Tibial nerve (tissue), 4 donors: Measurements from ENCODE around the gene ITGA11.

ENCODE experiments used
- CTCF ChIP-seq, 5 experiments: fragments of 200-600 bp in 3 of 5; fragments of 450-650 bp in 2 of 5; sonication (generic) in 3 of 5; IDR thresholded peaks; one replicate each; pipeline ENCODE4 v1.5.1; 2016 to 2019; ENCODE audit warnings: antibody characterized with exemption in 5 of 5, mild to moderate bottlenecking in 3 of 5, moderate library complexity in 2 of 5
- EP300 ChIP-seq, 2 donors: sonication (generic); formaldehyde crosslinking; IDR thresholded peaks; one replicate each; pipeline ENCODE4 v1.6.1; 2017; ENCODE audit warnings: antibody characterized with exemption in 2 of 2, mild to moderate bottlenecking in 1 of 2
- POLR2A ChIP-seq, 2 donors: fragments of 450-650 bp; IDR thresholded peaks; one replicate each; pipeline ENCODE4 v1.6.1; 2017; ENCODE audit warnings: antibody characterized with exemption in 2 of 2, mild to moderate bottlenecking in 2 of 2, moderate library complexity in 2 of 2

GRCh38 chr15:68318931-68319909 lies 112.7 kb downstream of the ITGA11 start:
- no peak for TF ChIP-seq CTCF (IDR thresholded peaks at IDR 0.05)
- no peak for TF ChIP-seq POLR2A (IDR thresholded peaks at IDR 0.05)
- TF ChIP-seq EP300 (IDR thresholded peaks at IDR 0.05) = no peak
